Fibroblast of lung (primary cell): ENCODE data around the gene MGLL.

Experiments
- EZH2 ChIP-seq: IDR thresholded peaks from 2 replicates; pipeline ENCODE4 v1.5.1; 2012; ENCODE audit warnings: low read length, control low read depth, mild to moderate bottlenecking; ENCODE audit errors: missing control alignments
- TF ChIP-seq, protein P1 (sequence below), 2 donors: IDR thresholded peaks in 1 of 2; conservative IDR thresholded peaks in 1 of 2; 1 replicate in 1 of 2; 2 replicates in 1 of 2; pipeline ENCODE4 v1.5.1; 2011 to 2012; ENCODE audit warnings: low read length in 2 of 2, control low read depth in 1 of 2, inconsistent platforms in 1 of 2, low read depth in 1 of 2, mild to moderate bottlenecking in 1 of 2

DNA sequence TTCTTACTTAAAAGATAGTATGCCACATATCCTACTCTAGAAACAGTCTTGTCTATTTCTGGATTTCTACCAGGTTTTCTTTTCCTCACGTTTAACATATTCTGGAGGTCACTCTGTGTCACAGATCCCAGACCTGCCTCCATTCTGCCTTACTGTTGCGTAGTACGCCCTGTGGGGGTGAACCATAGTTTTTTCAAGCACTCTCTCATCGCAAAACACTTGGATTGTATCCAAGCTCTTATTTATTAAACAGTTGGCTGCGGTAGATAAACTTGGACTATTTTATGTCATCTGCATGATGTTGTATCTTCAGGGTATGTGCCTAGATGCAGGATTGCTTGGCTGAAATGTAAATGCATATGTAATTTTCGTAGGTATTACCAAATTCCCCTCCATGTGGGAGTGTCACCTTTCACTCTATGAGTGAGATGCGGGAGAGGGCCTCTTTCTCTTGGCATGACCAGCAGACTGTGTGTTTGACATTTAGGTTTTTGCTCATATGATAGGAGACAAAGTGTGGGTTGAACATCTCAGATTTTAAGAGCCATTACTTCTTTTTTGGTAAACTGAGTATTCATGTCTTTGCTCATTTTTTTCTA is 93.8 kb downstream of the MGLL start:
- TF ChIP-seq, protein P1, sequence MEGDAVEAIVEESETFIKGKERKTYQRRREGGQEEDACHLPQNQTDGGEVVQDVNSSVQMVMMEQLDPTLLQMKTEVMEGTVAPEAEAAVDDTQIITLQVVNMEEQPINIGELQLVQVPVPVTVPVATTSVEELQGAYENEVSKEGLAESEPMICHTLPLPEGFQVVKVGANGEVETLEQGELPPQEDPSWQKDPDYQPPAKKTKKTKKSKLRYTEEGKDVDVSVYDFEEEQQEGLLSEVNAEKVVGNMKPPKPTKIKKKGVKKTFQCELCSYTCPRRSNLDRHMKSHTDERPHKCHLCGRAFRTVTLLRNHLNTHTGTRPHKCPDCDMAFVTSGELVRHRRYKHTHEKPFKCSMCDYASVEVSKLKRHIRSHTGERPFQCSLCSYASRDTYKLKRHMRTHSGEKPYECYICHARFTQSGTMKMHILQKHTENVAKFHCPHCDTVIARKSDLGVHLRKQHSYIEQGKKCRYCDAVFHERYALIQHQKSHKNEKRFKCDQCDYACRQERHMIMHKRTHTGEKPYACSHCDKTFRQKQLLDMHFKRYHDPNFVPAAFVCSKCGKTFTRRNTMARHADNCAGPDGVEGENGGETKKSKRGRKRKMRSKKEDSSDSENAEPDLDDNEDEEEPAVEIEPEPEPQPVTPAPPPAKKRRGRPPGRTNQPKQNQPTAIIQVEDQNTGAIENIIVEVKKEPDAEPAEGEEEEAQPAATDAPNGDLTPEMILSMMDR (conservative IDR thresholded peaks at IDR 0.05 in 1 of 2, IDR thresholded peaks at IDR 0.05 in 1 of 2; ENCODE audit: low read depth in 1 of 2, low read length in 2 of 2) = no peak
- no peak for TF ChIP-seq EZH2
